SU-DHL-6 (cell line): Measurements from ENCODE around the gene PITPNB.

Experiments used
- EZH2phosphoT487 ChIP-seq: fragments of 200-600 bp; sonication (generic), shearing (Covaris generic); conservative IDR thresholded peaks from 2 replicates; pipeline ENCODE4 v1.6.1; 2018; ENCODE audit warnings: mild to moderate bottlenecking, antibody characterized with exemption, low read length, moderate library complexity, mixed read lengths
- TF ChIP-seq, protein P1 (sequence below): fragments of 200-600 bp; sonication (generic); IDR thresholded peaks from one replicate; pipeline ENCODE4 v1.5.1; 2017; ENCODE audit warnings: antibody characterized with exemption, mild to moderate bottlenecking, low read length, moderate library complexity; ENCODE audit not compliant: insufficient read depth, poor library complexity, severe bottlenecking

DNA sequence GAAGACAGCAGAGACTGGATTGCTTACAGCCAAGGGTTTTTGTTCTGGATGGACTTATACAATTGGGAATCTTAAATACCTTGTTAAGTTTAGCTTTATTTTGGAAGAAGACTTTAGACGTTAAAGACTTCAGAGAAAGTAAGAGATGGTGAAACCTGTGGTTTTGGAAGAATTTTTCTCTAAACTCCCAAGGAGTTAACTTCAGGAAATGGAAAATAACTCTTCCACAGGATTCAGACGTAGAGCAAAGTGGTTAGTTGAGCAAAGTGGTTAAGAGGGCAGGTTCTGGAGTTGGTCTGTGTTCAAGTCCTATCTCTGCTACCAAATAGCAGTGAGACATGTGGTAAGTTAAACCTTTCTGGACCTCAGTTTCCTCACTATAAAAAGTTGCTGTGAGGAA lies 12.8 kb downstream of the PITPNB start:
- TF ChIP-seq, protein P1, sequence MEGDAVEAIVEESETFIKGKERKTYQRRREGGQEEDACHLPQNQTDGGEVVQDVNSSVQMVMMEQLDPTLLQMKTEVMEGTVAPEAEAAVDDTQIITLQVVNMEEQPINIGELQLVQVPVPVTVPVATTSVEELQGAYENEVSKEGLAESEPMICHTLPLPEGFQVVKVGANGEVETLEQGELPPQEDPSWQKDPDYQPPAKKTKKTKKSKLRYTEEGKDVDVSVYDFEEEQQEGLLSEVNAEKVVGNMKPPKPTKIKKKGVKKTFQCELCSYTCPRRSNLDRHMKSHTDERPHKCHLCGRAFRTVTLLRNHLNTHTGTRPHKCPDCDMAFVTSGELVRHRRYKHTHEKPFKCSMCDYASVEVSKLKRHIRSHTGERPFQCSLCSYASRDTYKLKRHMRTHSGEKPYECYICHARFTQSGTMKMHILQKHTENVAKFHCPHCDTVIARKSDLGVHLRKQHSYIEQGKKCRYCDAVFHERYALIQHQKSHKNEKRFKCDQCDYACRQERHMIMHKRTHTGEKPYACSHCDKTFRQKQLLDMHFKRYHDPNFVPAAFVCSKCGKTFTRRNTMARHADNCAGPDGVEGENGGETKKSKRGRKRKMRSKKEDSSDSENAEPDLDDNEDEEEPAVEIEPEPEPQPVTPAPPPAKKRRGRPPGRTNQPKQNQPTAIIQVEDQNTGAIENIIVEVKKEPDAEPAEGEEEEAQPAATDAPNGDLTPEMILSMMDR, result no peak
- TF ChIP-seq EZH2phosphoT487, result no peak
